ENCODE measurements around the gene ARCN1.
"Not testable (repeated sequence)": the region's sequence is repeated elsewhere in the genome, so short reads cannot be mapped to it uniquely, and the experiment has no call there.

Gene ARCN1

GRCh38 chr11:118544647-118545010, 27.6 kb upstream of the ARCN1 start:
- no peak for DNase-seq (ENCODE audit: low read depth in 2 of 2)

- DNase-seq (ENCODE audit: low read depth in 2 of 2) = no peak
Measured at GRCh38 chr11:118545533-118545932, 26.7 kb upstream of the ARCN1 start.

- no peak for DNase-seq (ENCODE audit: low read depth in 2 of 2)
Measured at GRCh38 chr11:118547132-118547531, 25.1 kb upstream of the ARCN1 start.

- DNase-seq (ENCODE audit: low read depth in 2 of 2) = no peak
Measured at GRCh38 chr11:118552341-118552740, 19.9 kb upstream of the ARCN1 start.

GRCh38 chr11:118560806-118561205, 11.4 kb upstream of the ARCN1 start:
- DNase-seq (ENCODE audit: low read depth in 2 of 2) = no peak

- no peak for DNase-seq (ENCODE audit: low read depth in 2 of 2)
Measured at GRCh38 chr11:118565051-118565450, 7.2 kb upstream of the ARCN1 start.

GRCh38 chr11:118569670-118570069, 2.5 kb upstream of the ARCN1 start:
- no peak for DNase-seq (ENCODE audit: low read depth in 2 of 2)

GRCh38 chr11:118570787-118571186, 1.4 kb upstream of the ARCN1 start:
- DNase-seq (ENCODE audit: low read depth in 2 of 2) = no peak

GRCh38 chr11:118571701-118572060, 528 bp upstream of the ARCN1 start:
- peak in 1 of 2 donors; percentile 4 for DNase-seq (ENCODE audit: low read depth in 2 of 2)

GRCh38 chr11:118572981-118573550, 857 bp downstream of the ARCN1 start:
- DNase-seq (ENCODE audit: low read depth in 2 of 2) = peak; percentile 2 to 5

- no peak for DNase-seq (ENCODE audit: low read depth in 2 of 2)
Measured at GRCh38 chr11:118574636-118575035, 2.4 kb downstream of the ARCN1 start.

GRCh38 chr11:118577995-118578394, 5.8 kb downstream of the ARCN1 start:
- DNase-seq (ENCODE audit: low read depth in 2 of 2) = not testable (repeated sequence)

GRCh38 chr11:118581057-118581456, 8.8 kb downstream of the ARCN1 start:
- no peak for DNase-seq (ENCODE audit: low read depth in 2 of 2)

GRCh38 chr11:118587952-118588351, 15.7 kb downstream of the ARCN1 start:
- no peak for DNase-seq (ENCODE audit: low read depth in 2 of 2)

- no peak for DNase-seq (ENCODE audit: low read depth in 2 of 2)
Measured at GRCh38 chr11:118592616-118593367, 20.6 kb downstream of the ARCN1 start.

GRCh38 chr11:118594984-118595383, 22.8 kb downstream of the ARCN1 start:
- not testable (repeated sequence) for DNase-seq (ENCODE audit: low read depth in 2 of 2)

- no peak for DNase-seq (ENCODE audit: low read depth in 2 of 2)
Measured at GRCh38 chr11:118596224-118597146, 24.3 kb downstream of the ARCN1 start.

GRCh38 chr11:118597556-118597955, 25.3 kb downstream of the ARCN1 start:
- no peak for DNase-seq (ENCODE audit: low read depth in 2 of 2)

GRCh38 chr11:118602331-118602730, 30.1 kb downstream of the ARCN1 start:
- DNase-seq (ENCODE audit: low read depth in 2 of 2) = no peak

GRCh38 chr11:118603709-118604108, 31.5 kb downstream of the ARCN1 start:
- DNase-seq (ENCODE audit: low read depth in 2 of 2) = not testable (repeated sequence)

- DNase-seq (ENCODE audit: low read depth in 2 of 2) = no peak
Measured at GRCh38 chr11:118604566-118604965, 32.4 kb downstream of the ARCN1 start.

- DNase-seq (ENCODE audit: low read depth in 2 of 2) = no peak
Measured at GRCh38 chr11:118605116-118605867, 33.1 kb downstream of the ARCN1 start.

Data from stimulated activated CD4-positive, alpha-beta T cell treated with anti-CD3 and anti-CD28 coated beads, Interleukin-4, amount 100 ng/mL, for 48 hours (primary cell).